SK-N-SH (cell line): Measurements from ENCODE around the gene ZNF277.

Source experiments
- CTCF ChIP-seq: fragments of 200-600 bp; sonication (generic); IDR thresholded peaks from 2 replicates; pipeline ENCODE4 v1.6.1; 2017; ENCODE audit warnings: antibody characterized with exemption, mild to moderate bottlenecking, moderate library complexity
- FOSL2 ChIP-seq: IDR thresholded peaks from 2 replicates; pipeline ENCODE4 v1.4.0; 2012; ENCODE audit warnings: low read depth, mild to moderate bottlenecking, moderate library complexity, borderline replicate concordance
- FOXJ3 ChIP-seq: sonication (generic); formaldehyde crosslinking; IDR thresholded peaks from 2 replicates; pipeline ENCODE4 v1.5.1; 2020; ENCODE audit warnings: mild to moderate bottlenecking, missing genetic modification reagents
- GABPA ChIP-seq: IDR thresholded peaks from 2 replicates; pipeline ENCODE4 v1.4.0; 2012; ENCODE audit warnings: low read depth, mild to moderate bottlenecking
- MAX ChIP-seq: IDR thresholded peaks from 2 replicates; pipeline ENCODE4 v1.4.0; 2012; ENCODE audit warnings: low read depth
- MXI1 ChIP-seq: IDR thresholded peaks from 2 replicates; pipeline ENCODE4 v1.6.1; 2012; ENCODE audit warnings: mild to moderate bottlenecking, low read depth, low read length, improper control_type of control experiment
- POLR2AphosphoS5 ChIP-seq: IDR thresholded peaks from 2 replicates; pipeline ENCODE4 v1.6.1; 2012; ENCODE audit warnings: low read depth, low read length
- RAD21 ChIP-seq: IDR thresholded peaks from 2 replicates; pipeline ENCODE4 v1.6.1; 2012; ENCODE audit warnings: mild to moderate bottlenecking, low read length
- RCOR1 ChIP-seq: fragments of 150-350 bp; IDR thresholded peaks from 2 replicates; pipeline ENCODE4 v1.6.1; 2017; ENCODE audit warnings: antibody characterized with exemption, low read length
- RFX5 ChIP-seq: IDR thresholded peaks from 2 replicates; pipeline ENCODE4 v1.6.1; 2012; ENCODE audit warnings: mild to moderate bottlenecking, improper control_type of control experiment, low read length
- SIN3A ChIP-seq: IDR thresholded peaks from 2 replicates; pipeline ENCODE4 v1.6.1; 2012; ENCODE audit warnings: low read depth, mild to moderate bottlenecking, low read length, moderate library complexity, borderline replicate concordance
- TCF12 ChIP-seq: IDR thresholded peaks from 2 replicates; pipeline ENCODE4 v1.4.0; 2012
- USF2 ChIP-seq: fragments of 150-350 bp; IDR thresholded peaks from 2 replicates; pipeline ENCODE4 v1.6.1; 2017; ENCODE audit warnings: antibody characterized with exemption, low read length, low read depth, borderline replicate concordance

GRCh38 chr7:112214883-112215282 lies 8.4 kb downstream of the ZNF277 start:
- TF ChIP-seq CTCF = peak; percentile 18
- TF ChIP-seq MAX = no peak
- no peak for TF ChIP-seq POLR2AphosphoS5
- TF ChIP-seq SIN3A = no peak
- no peak for TF ChIP-seq GABPA
- TF ChIP-seq RFX5 = no peak
- TF ChIP-seq USF2 = no peak
- TF ChIP-seq RCOR1 = no peak
- TF ChIP-seq MXI1 = no peak
- no peak for TF ChIP-seq TCF12
- no peak for TF ChIP-seq RAD21
- no peak for TF ChIP-seq FOXJ3
- TF ChIP-seq FOSL2 = no peak
